ENCODE results near the gene BICD2.
"Not testable (repeated sequence)": the region's sequence is repeated elsewhere in the genome, so short reads cannot be mapped to it uniquely, and the experiment has no call there.

BICD2 gene

GRCh38 chr9:92770360-92770995, 5.8 kb upstream of the BICD2 start:
- no peak for DNase-seq (ENCODE audit: low read depth in 3 of 3)

DNA sequence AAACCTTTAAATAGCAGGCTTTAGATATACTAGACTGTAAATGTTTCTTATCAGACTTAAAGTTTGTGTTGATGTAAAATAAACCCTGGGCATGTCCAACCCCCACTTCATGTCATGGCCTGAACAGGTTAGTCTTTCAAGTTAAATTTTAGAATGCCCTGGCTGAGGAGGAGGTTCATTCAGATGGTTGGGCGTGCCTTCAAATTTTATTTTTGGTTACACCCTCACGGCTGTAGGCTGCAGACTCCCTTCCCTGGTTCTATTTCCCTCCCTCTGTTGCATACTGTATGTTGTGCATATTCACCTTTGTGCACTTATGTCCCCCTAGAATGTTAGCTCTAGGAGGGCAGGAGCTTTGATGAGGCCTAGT, 5.3 kb upstream of the BICD2 start:
- no peak for DNase-seq (ENCODE audit: low read depth in 3 of 3)

DNA sequence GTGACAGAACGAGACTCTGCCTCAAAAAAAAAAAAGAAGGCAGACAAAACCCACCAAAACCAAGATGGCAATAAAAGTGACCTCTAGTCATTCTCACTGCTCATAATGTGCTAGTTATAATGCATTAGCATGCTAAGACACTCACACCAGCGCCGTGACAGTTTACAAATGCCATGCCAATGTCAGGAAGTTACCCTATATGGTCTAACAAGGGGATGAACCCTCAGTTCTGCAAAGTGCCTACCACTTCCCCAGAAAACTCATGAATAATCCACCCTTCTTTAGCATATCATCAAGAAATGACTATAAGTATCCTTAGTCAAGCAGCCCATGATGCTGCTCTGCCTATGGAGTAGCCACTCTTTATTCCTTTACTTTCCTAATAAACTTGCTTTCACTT, 4.7 kb upstream of the BICD2 start:
- DNase-seq (ENCODE audit: low read depth in 3 of 3): no peak

DNA sequence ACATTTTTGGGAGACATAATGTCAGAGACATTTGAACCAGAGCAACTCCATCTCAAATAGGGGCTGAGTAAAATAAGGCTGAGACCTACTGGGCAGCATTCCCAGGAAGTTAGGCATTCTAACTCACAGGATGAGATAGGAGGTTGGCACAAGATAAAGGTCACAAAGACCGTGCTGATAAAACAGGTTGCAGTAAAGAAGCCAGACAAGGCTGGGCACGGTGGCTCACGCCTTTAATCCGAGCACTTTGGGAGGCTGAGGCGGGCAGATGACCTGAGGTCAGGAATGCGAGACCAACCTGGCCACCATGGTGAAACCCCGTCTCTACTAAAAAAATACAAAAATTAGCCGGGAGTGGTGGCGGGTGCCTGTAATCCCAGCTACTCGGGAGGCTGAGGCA, 4.2 kb upstream of the BICD2 start:
- not testable (repeated sequence) for DNase-seq (ENCODE audit: low read depth in 3 of 3)

- DNase-seq (ENCODE audit: low read depth in 3 of 3): no peak
These were observed 2.7 kb upstream of the BICD2 start for GRCh38 chr9:92767066-92768054.

DNA sequence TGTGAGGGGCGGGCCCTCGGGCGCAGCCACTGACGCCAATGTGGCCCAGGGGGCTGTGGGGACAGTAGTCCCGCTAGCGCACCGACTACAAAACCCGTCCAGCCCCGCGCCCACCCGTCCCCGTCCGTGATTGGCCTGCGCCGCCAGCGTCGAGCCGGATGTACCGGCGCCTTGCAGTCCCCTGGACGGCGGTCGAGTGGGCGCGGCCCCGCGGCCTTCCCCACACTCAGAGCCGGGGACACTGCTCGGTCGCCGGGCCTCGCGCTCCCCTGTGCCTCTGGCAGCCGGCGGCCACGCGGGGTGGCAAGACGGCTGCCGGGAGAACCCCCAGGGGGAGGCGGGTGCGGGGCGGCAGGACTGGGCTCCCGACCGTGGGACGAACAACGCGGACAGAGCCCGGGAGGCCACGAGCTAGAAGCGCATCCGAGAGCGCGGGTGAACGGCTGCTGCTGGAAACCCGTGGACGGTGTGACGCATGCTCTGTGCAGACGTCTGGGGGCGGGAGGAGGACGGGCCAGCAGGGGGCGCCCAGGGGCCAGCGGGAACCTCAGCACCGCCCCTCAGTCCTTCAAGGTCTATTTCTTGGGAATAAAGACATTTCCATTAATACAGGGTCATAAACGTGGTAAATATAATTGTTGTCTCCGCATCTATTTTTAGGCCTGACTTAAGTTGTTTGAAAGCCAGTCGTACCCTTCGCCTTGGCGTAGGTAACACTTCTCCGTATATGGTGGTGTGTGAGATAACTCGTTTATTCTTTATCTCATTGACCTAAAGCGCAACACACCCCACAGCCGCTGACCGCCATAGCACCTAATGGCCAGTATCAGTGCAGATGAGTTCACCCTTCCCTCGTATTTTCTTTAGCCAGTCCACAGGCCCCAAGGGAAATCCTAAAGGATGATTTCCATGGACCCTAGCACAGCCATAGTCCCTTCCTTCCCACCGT, 629 bp upstream of the BICD2 start:
- peak; percentile 92 to 95 (median 94) for DNase-seq (ENCODE audit: low read depth in 3 of 3)

DNA sequence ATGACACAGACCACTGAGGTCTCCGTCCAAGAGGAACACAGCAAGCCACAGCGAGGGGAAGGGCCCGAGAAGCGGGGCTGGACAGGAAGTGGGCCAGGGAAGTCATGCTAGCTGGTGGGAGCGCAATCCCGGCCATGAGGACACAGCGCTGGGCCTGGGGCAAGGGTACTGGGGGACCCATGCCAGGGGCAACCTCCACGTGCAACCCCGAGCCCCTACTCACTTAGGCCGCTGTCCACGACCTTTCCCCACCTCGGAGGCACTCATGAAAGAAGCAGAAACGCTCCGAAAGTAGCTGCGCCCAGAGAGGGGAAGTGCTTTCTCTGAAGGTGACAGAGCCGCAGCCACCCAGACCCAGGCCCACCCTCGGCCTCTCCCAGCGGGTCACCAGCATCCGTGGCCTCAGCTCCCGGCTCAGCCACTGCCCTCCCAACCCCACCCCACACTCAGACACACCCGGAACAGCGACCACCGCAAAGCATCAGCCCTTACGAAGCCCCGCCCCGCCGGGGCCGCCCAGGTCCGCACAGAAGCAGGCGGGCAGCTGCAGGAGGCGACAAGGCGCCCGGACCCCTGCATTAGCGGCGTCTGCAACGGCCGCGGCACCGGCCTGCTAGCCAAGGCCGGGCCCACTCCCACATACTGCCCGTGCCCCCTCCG, 782 bp downstream of the BICD2 start:
- no peak for DNase-seq (ENCODE audit: low read depth in 3 of 3)

DNA sequence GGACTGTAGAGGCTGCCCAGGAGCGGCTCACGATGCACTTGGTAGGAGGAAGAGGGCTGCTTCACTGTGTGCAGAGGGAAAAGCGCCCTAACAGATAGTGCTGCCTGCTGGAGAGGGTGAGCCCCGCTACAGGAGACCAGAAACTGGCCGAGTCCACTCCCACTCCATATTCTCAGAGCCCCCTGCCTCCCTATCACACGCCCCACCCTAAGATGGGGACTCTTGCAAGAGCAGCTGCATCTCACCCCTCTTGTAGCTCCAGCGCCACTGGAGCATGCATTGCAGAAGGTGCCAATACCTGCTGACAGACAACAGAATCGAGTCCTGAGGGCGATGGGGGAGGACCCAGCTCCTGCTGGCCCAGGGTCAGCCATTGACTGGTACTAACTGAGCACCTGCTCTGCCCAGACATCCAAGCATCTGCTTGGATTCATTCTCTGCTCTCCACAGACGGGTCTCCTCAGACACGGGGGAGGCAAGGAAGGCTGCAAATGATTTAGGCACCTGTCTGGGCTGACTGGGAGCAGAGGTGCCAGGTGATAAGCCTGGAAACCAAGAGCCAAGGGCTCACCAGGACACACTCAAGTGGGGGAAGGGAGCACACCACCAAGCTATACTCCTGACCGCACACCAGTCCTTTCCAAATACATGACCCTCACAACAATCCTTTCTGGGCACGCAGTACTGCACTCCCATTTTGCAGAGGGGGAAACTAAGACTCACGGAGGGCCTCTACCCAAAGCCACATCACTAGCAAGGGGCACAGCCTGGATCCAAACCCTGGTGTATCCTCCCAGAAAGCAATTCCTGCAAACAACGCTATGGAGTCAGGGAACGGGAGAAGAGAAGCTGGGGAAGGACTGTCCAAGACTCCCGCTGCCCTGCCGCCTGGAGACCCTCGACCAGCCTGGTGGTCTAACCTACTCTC, 1.6 kb downstream of the BICD2 start:
- no peak for DNase-seq (ENCODE audit: low read depth in 3 of 3)

- DNase-seq (ENCODE audit: low read depth in 3 of 3): no peak
These were observed 2.4 kb downstream of the BICD2 start for GRCh38 chr9:92762196-92762595.

DNA sequence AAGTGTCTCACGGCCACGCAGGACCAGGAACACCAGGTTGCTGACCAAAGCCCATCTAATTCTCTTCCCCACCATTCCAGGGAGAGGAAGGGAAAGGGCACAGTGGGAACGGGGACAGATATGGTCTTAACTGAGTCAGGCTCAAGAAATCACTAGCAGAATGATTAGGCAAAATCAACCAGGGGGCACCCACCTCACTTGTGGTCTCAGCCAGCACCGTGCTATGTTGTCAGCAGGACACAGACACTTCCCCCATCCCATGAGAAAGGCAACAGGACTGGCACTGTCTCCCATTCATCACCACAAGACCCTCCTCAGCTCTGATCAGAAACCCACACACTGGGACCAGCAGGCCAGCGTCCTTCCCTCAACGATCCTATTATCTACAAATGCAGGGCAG, 2.9 kb downstream of the BICD2 start:
- DNase-seq (ENCODE audit: low read depth in 3 of 3): no peak

GRCh38 chr9:92760494-92760893, 4.1 kb downstream of the BICD2 start:
- no peak for DNase-seq (ENCODE audit: low read depth in 3 of 3)

DNA sequence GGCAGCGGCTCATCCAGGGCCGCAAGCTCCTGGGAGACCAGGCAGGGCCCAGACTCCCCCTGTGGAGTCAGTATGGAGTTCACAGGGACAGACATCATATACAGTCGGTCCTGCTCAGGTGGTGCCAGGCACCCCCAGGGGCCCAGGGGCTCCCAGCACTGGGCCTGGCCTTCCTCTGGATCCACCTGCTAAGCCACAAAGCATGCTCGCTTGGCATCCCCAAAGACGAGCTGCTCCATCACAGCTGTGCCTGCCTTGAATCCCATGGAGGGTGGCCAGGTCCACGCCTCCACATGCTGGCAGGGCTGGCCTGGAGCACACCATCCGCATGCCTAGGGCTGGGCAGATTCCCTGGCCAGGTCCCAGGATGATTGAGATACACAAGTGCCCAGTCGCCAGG, 4.6 kb downstream of the BICD2 start:
- no peak for DNase-seq (ENCODE audit: low read depth in 3 of 3)

DNA sequence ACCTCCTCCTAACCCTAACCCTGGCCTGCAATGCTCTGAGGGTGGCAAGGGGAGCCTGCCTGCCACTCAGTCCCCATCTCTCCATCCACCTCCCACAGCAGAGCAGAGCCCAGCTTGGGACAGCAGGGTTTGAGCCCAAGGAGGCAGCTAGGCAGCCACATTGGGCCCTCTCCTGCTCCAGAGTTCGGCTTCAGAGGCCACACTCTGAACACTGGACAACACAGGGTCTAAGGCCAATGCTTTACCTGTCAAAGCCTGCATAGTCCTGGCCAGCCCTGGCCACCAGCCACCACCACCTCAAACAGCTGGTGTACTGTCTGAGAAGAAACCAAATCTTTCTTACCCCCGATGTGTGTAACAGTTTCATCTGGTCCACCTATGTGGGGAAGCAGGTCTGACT, 5.2 kb downstream of the BICD2 start:
- DNase-seq (ENCODE audit: low read depth in 3 of 3): no peak

DNA sequence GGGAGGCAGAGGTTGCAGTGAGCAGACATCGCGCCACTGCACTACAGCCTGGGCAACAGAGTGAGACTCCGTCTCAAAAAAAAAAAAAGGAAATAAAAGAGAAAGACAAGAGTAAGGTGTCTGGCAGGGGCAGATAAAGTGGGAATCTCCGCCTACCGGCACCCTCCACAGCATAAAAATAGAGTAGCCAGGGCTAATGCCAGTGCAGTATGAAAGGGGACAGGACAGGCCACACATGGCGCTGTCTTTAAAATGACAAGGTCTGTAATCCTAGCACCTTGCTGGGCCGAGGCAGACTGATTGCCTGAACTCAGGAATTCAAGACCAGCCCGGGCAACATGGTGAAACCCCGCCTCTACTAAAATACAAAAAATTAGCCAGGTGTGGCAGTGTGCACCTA, 7.8 kb downstream of the BICD2 start:
- DNase-seq (ENCODE audit: low read depth in 3 of 3): no peak

DNA sequence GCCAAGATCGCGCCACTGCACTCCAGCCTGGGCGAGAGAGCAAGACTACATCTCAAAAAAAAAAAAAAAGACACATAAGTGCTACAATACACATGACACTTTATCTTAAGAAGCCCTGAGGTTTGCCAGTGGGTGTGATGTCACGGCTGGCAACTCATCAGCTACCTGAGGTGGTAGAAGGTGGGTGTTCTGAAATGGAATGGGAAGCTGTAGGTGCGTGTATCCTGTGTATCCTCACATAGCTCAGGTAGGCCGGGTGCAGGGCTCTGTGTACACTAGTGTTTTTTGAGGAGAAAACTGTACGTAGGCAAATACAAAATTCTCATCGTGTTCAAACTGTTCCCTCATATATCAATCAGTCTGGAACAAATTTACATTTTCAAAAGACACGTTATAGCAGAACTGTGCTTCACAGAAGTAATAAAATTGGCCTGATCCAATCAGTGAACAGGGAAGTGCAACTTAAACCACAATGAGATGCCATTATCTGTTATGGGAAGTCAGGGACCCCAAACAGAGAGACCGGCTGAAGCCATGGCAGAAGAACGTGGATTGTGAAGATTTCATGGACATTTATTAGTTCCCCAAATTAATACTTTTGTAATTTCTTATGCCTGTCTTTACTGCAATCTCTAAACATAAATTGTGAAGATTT, 10.4 kb downstream of the BICD2 start:
- no peak for DNase-seq (ENCODE audit: low read depth in 3 of 3)

DNA sequence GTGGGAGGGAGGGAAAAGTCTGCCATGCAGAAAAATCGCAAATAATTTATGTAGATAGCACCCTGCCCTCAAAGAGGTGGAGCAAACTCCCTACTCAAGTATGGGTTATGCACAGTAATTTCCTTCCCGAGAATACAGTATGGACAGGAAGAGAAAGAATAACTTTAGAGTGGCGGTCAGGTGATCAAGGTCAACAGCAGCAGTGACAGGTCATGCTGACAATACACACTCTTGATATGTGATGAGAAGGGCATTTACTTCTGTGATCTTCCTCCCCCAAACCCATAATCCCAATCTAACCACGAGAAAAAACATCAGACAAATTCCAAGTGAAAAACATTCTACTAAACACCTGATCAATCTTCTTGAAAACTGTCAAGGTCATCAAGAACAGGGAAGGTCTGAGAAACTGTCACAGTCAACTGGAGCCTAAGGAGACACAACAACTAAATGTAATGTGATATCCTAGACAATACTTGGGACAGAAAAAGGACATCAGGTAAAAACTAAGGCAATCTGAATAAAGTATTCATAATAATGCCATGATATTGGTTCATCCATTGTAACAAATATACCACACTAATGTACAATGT, 11.7 kb downstream of the BICD2 start:
- DNase-seq (ENCODE audit: low read depth in 3 of 3): no peak

DNA sequence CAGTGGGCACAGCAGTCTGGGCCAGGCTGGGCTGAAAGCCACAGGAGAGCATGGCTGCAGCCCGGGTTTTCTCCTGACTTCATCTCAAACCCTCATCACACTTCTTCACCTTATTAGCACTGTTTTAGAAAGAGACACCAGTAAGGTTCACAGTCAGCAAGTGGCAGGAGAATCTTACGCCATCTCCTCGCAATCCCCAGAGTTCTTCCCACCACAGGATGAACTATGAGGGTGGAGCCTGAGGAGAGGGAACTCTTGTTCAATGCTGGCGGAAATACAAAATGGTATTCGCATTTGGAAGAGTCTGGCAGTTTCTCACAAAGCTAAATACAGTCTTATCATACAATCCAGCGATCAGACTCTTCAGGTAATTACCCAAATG, 14.7 kb downstream of the BICD2 start:
- DNase-seq (ENCODE audit: low read depth in 3 of 3): no peak

GRCh38 chr9:92749071-92749933, 15.3 kb downstream of the BICD2 start:
- DNase-seq (ENCODE audit: low read depth in 3 of 3): no peak

GRCh38 chr9:92748233-92748497, 16.5 kb downstream of the BICD2 start:
- DNase-seq (ENCODE audit: low read depth in 3 of 3): no peak

All from stimulated activated CD4-positive, alpha-beta T cell treated with anti-CD3 and anti-CD28 coated beads, TNF-alpha, amount 100 ng/mL, for 4 hours (primary cell).